GM23338 (cell line): Measurements from ENCODE around the gene HNRNPA1. TPM values are rescaled to one million over a fixed set of nuclear protein-coding genes. Genes with fewer than 3 reads are reported as not detected.

Experiments used
- ATAC-seq: fragments of 200-7000 bp; cut with Tn5 transposase; 3 replicates; pipeline ENCODE4 v1.9.1; 2020
- DNase-seq: peaks from one replicate; pipeline ENCODE4 v3.0.0-alpha.2; 2015; ENCODE audit warnings: low spot score
- H2AFZ ChIP-seq: fragments of 200-600 bp; sonication (generic); 2 replicates; pipeline ENCODE4 v1.8.0; 2016; ENCODE audit warnings: antibody characterized with exemption, mild to moderate bottlenecking, moderate library complexity
- H3F3A ChIP-seq: fragments of 200-600 bp; sonication (generic); replicated peaks from 2 replicates; pipeline ENCODE4 v1.8.0; 2017; ENCODE audit warnings: antibody characterized with exemption, mixed run types, low read depth
- H3K27ac ChIP-seq: fragments of 200-600 bp; sonication (generic); 2 replicates; pipeline ENCODE4 v1.6.1; 2016; ENCODE audit warnings: low read depth
- H3K27me3 ChIP-seq: fragments of 200-600 bp; sonication (generic); 2 replicates; pipeline ENCODE4 v1.8.0; 2016; ENCODE audit warnings: mild to moderate bottlenecking, mixed run types, moderate library complexity; ENCODE audit not compliant: insufficient read depth
- H3K36me3 ChIP-seq: fragments of 200-600 bp; sonication (generic); 2 replicates; pipeline ENCODE4 v1.8.0; 2016; ENCODE audit warnings: mild to moderate bottlenecking; ENCODE audit not compliant: insufficient read depth
- H3K4me1 ChIP-seq: fragments of 200-600 bp; sonication (generic); 2 replicates; pipeline ENCODE4 v1.8.0; 2016; ENCODE audit warnings: mild to moderate bottlenecking, moderate library complexity; ENCODE audit not compliant: insufficient read depth
- H3K4me2 ChIP-seq: fragments of 200-600 bp; sonication (generic); 2 replicates; pipeline ENCODE4 v1.7.1; 2017; ENCODE audit warnings: mixed run types
- H3K4me3 ChIP-seq: fragments of 200-600 bp; sonication (generic); 2 replicates; pipeline ENCODE4 v1.6.1; 2016; ENCODE audit warnings: mixed run types
- H3K79me2 ChIP-seq: fragments of 200-600 bp; sonication (generic); replicated peaks from 2 replicates; pipeline ENCODE4 v1.8.0; 2017; ENCODE audit warnings: mild to moderate bottlenecking; ENCODE audit not compliant: insufficient read depth
- H3K9me2 ChIP-seq: fragments of 200-600 bp; sonication (generic); 2 replicates; pipeline ENCODE4 v1.8.0; 2017; ENCODE audit not compliant: insufficient read depth
- H4K20me1 ChIP-seq: fragments of 200-600 bp; sonication (generic); replicated peaks from 2 replicates; pipeline ENCODE4 v1.8.0; 2017; ENCODE audit warnings: mild to moderate bottlenecking; ENCODE audit not compliant: insufficient read depth
- H3K27ac Mint-ChIP-seq: 2 replicates; pipeline ENCODE4 v1.8.0; 2020; ENCODE audit warnings: inconsistent platforms, mild to moderate bottlenecking, moderate library complexity, mixed read lengths
- H3K27me3 Mint-ChIP-seq: 3 replicates; pipeline ENCODE4 v1.8.0; 2022; ENCODE audit warnings: low read depth, mild to moderate bottlenecking, moderate library complexity, mixed read lengths, inconsistent platforms; ENCODE audit not compliant: insufficient read depth, poor library complexity
- H3K36me3 Mint-ChIP-seq: 3 replicates; pipeline ENCODE4 v1.8.0; 2021; ENCODE audit warnings: low read depth, mild to moderate bottlenecking, inconsistent platforms, moderate library complexity, mixed read lengths
- H3K4me1 Mint-ChIP-seq: 3 replicates; pipeline ENCODE4 v1.8.0; 2020; ENCODE audit warnings: mild to moderate bottlenecking, inconsistent platforms, mixed read lengths
- H3K4me3 Mint-ChIP-seq: 3 replicates; pipeline ENCODE4 v1.8.0; 2021; ENCODE audit warnings: moderate library complexity, mild to moderate bottlenecking, inconsistent platforms, mixed read lengths
- H3K9me3 Mint-ChIP-seq: 3 replicates; pipeline ENCODE4 v1.8.0; 2020; ENCODE audit warnings: moderate library complexity, mild to moderate bottlenecking, inconsistent platforms, mixed read lengths
- CREB1 ChIP-seq: fragments of 250-450 bp; sonication (Bioruptor Pico); IDR thresholded peaks from 2 replicates; pipeline ENCODE4 v1.5.0; 2020; ENCODE audit warnings: low read depth, mild to moderate bottlenecking, moderate library complexity
- CTCF ChIP-seq, 2 experiments: fragments of 200-600 bp in 1 of 2; sonication (generic) in 1 of 2; conservative IDR thresholded peaks; 2 replicates each; pipeline versions ENCODE4 v1.5.1 to v1.6.1; 2016 to 2017; ENCODE audit warnings: antibody characterized with exemption in 2 of 2, low read depth in 2 of 2, mild to moderate bottlenecking in 2 of 2, moderate library complexity in 1 of 2
- ETS1 ChIP-seq: IDR thresholded peaks from 2 replicates; pipeline ENCODE4 v1.6.1; 2016; ENCODE audit warnings: antibody characterized with exemption
- EZH2 ChIP-seq: fragments of 200-600 bp; sonication (generic); IDR thresholded peaks from one replicate; pipeline ENCODE4 v1.8.0; 2017; ENCODE audit warnings: antibody characterized with exemption, mild to moderate bottlenecking, low read depth; ENCODE audit not compliant: unreplicated experiment
- EZH2phosphoT487 ChIP-seq: fragments of 200-600 bp; sonication (generic); IDR thresholded peaks from one replicate; pipeline ENCODE4 v1.8.1; 2018; ENCODE audit warnings: antibody characterized with exemption; ENCODE audit not compliant: unreplicated experiment
- JUNB ChIP-seq: IDR thresholded peaks from one replicate; pipeline ENCODE4 v1.6.1; 2016; ENCODE audit warnings: antibody characterized with exemption; ENCODE audit not compliant: unreplicated experiment
- NANOG ChIP-seq: IDR thresholded peaks from 2 replicates; pipeline ENCODE4 v1.6.1; 2016; ENCODE audit warnings: antibody characterized with exemption, borderline replicate concordance
- POLR2AphosphoS5 ChIP-seq: IDR thresholded peaks from 2 replicates; pipeline ENCODE4 v1.6.1; 2016; ENCODE audit warnings: antibody characterized with exemption, low read depth
- REST ChIP-seq: IDR thresholded peaks from one replicate; pipeline ENCODE4 v1.6.1; 2018; ENCODE audit warnings: antibody characterized with exemption; ENCODE audit not compliant: unreplicated experiment
- STAT1 ChIP-seq: IDR thresholded peaks from one replicate; pipeline ENCODE4 v1.6.1; 2016; ENCODE audit warnings: antibody characterized with exemption; ENCODE audit not compliant: unreplicated experiment
- ZNF114 ChIP-seq: fragments of 250-450 bp; sonication (Bioruptor Pico); IDR thresholded peaks from 2 replicates; pipeline ENCODE4 v1.5.0; 2020; ENCODE audit warnings: mild to moderate bottlenecking, moderate library complexity
- ZNF331 ChIP-seq: fragments of 250-450 bp; sonication (Bioruptor Pico); IDR thresholded peaks from 2 replicates; pipeline ENCODE4 v1.5.0; 2020; ENCODE audit warnings: low read depth, mild to moderate bottlenecking, moderate library complexity
- ZNF462 ChIP-seq: fragments of 250-450 bp; sonication (Bioruptor Pico); IDR thresholded peaks from 2 replicates; pipeline ENCODE4 v1.5.0; 2020; ENCODE audit warnings: mild to moderate bottlenecking, moderate library complexity
- polyA plus RNA-seq: library from polyadenylated mRNA; unstranded; fragments of >200 nt; fragmentation: Nextera tagmentation; extraction: Ambion mirVana; gene quantifications from 2 replicates; pipeline ENCODE4 v1.2.1, GENCODE V29; 2016
- total RNA-seq: library from RNA; depleted of rRNA; stranded (reverse); fragments of >200 nt; shearing (Covaris generic); gene quantifications from 2 replicates; pipeline ENCODE4 v1.2.3, GENCODE V29; 2014

Gene HNRNPA1
- total and polyA plus RNA-seq, 2 experiments from 2014 or later: 1,104 to 2,576 TPM

GRCh38 chr12:54240129-54240528 lies 40.4 kb upstream of the HNRNPA1 start:
- H3K4me1 Mint-ChIP-seq: no peaks in the 10 kb centered on the region
- Histone ChIP-seq H3K9me2 (no peaks in the 10 kb centered on the region), H2AFZ (no peak overlapping the region), H3K36me3 (peaks cover 27% of the 10 kb centered on the region), H3K4me1 (no peaks in the 10 kb centered on the region), H3K4me2 (no peak overlapping the region), H4K20me1 (peaks cover 14% of the 10 kb centered on the region; the same call in 1 of the 2 replicates), H3F3A (0 out of 2 replicates have a peak, but pooled peaks cover 8% of the 10 kb centered on the region), H3K4me3 (no peak overlapping the region), H3K27ac (no peak overlapping the region), H3K79me2 (0 out of 2 replicates have a peak, but pooled peaks cover 3% of the 10 kb centered on the region), H3K27me3 (no peaks in the 10 kb centered on the region)
- peaks cover 3% of the 10 kb centered on the region for H3K27me3 Mint-ChIP-seq
- peaks cover 51% of the 10 kb centered on the region for H3K36me3 Mint-ChIP-seq
- TF ChIP-seq POLR2AphosphoS5: no peak
- TF ChIP-seq ETS1: no peak
- TF ChIP-seq STAT1: no peak
- no peak for TF ChIP-seq REST
- no peak for TF ChIP-seq ZNF462 (CRISPR knock-in tag)
- TF ChIP-seq CREB1 (CRISPR knock-in tag): no peak
- TF ChIP-seq EZH2: no peak
- no peak for TF ChIP-seq CTCF (conservative IDR thresholded peaks at IDR 0.05; ENCODE audit: low read depth in 2 of 2)
- TF ChIP-seq EZH2phosphoT487: no peak
- no peak for TF ChIP-seq NANOG
- TF ChIP-seq JUNB: no peak
- no peak for TF ChIP-seq ZNF114 (CRISPR knock-in tag)
- TF ChIP-seq ZNF331 (CRISPR knock-in tag): no peak
- H3K9me3 Mint-ChIP-seq: no peaks in the 10 kb centered on the region
- no peak for DNase-seq
- no peak overlapping the region for H3K4me3 Mint-ChIP-seq
- ATAC-seq: no peak
- no peak overlapping the region for H3K27ac Mint-ChIP-seq
